HG02642 (cell line): ENCODE measurements around the gene OSBPL10.

Source experiments
- ATAC-seq: cut with Tn5 transposase; IDR thresholded peaks from one replicate; pipeline ENCODE4 v1.9.1; 2021; ENCODE audit warnings: mild to moderate bottlenecking; ENCODE audit not compliant: unreplicated experiment, poor library complexity

Gene OSBPL10

GRCh38 chr3:31613654-31614053 lies 367.4 kb downstream of the OSBPL10 start:
- no peak for ATAC-seq

DNA sequence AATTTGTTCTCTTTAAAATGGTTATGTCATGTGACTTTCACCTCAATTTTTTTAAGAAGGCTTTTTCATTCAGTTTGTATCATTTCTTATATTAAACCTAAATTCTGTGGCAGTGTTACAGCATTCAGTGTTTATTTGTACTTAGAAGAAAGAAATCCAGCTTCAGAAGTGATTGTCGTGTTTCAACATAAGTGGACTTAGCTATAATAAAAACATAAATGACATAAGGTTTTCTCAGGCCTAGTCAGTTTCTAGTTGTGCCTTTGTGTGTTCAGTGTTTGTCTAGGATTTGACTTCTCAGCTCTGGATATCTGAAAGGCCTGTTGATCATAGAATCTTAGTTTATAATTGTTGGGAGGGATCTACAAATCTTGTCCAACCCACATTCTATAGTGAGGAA lies 367.9 kb downstream of the OSBPL10 start:
- no peak for ATAC-seq
